ENCODE measurements around the gene FGF13.

DNA sequence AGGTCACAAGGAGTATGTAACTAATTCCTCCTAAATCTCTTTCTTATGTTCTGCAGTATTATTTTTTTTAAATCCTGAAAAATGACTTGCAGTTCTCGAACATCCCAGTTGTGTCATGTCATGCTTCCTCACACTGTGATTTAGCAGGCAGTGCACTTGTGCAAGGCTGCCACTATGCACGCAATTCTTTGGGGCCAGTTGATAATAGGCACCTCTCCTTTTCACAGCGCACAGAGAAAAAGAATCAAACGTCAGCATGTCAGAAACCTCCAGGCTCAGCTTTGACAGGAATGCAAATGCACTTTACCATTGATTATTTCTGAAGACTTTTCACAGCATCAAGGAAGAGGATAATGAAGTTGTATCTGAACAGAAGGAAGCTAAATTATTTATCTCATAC is 62.9 kb downstream of the FGF13 start:
- TF ChIP-seq, protein P1, sequence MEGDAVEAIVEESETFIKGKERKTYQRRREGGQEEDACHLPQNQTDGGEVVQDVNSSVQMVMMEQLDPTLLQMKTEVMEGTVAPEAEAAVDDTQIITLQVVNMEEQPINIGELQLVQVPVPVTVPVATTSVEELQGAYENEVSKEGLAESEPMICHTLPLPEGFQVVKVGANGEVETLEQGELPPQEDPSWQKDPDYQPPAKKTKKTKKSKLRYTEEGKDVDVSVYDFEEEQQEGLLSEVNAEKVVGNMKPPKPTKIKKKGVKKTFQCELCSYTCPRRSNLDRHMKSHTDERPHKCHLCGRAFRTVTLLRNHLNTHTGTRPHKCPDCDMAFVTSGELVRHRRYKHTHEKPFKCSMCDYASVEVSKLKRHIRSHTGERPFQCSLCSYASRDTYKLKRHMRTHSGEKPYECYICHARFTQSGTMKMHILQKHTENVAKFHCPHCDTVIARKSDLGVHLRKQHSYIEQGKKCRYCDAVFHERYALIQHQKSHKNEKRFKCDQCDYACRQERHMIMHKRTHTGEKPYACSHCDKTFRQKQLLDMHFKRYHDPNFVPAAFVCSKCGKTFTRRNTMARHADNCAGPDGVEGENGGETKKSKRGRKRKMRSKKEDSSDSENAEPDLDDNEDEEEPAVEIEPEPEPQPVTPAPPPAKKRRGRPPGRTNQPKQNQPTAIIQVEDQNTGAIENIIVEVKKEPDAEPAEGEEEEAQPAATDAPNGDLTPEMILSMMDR (IDR thresholded peaks at IDR 0.05), result no peak
- TF ChIP-seq POLR2A (IDR thresholded peaks at IDR 0.05) (no peak), EP300 (IDR thresholded peaks at IDR 0.05) (no peak)
